ENCODE measurements around the gene CISD3.

CISD3 gene

DNA sequence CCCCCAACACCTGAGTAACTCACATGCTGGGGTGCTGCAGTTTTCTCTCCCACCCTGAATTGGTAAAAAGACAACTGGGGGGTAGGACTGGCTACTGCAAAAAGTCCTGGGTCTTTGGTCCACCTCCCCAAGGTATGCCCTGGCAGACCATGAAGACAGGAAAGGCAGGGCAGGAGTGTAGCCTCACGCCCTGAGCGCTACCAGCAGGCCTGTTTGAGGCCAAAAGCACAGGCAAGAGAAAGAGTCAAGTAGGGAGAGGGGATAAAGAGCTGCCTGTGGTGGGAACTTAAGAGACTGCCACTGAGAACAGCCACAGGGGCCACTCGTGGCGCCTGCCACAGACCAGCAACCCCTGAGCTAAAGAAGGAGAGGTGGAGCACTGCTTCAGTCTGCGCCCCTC, 36.2 kb downstream of the CISD3 start:
- no peak for DNase-seq (ENCODE audit: low read depth, low spot score)
- in situ Hi-C loops (cut with HindIII; ENCODE audit: low sequenced_read_pairs) = no loop called here
- H3K4me3 ChIP-seq (ENCODE audit: low read depth, low read length) = no peak overlapping the region
- TF ChIP-seq, protein P1, sequence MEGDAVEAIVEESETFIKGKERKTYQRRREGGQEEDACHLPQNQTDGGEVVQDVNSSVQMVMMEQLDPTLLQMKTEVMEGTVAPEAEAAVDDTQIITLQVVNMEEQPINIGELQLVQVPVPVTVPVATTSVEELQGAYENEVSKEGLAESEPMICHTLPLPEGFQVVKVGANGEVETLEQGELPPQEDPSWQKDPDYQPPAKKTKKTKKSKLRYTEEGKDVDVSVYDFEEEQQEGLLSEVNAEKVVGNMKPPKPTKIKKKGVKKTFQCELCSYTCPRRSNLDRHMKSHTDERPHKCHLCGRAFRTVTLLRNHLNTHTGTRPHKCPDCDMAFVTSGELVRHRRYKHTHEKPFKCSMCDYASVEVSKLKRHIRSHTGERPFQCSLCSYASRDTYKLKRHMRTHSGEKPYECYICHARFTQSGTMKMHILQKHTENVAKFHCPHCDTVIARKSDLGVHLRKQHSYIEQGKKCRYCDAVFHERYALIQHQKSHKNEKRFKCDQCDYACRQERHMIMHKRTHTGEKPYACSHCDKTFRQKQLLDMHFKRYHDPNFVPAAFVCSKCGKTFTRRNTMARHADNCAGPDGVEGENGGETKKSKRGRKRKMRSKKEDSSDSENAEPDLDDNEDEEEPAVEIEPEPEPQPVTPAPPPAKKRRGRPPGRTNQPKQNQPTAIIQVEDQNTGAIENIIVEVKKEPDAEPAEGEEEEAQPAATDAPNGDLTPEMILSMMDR (IDR thresholded peaks at IDR 0.05; ENCODE audit: low read depth, low read length) = no peak

DNA sequence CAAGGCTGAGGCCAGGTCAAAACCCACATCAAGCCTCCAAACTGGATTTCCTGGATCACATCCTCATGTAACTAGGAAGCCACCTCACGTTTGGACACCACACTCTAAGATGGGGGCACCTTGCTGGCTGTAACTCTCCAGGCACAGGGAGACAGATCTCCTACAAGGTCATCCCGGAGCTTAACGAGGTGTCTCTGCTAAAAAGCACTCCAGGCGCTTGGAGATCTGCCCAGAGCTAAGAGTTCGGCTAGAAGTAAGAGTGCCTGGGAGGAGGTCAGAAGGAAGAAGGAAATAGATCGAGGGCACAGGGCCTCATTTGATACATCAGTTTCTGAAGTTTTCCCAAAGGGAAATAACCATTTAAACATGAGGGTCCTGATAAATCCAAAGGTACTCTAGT, 38.3 kb downstream of the CISD3 start:
- in situ Hi-C loops (cut with HindIII; ENCODE audit: low sequenced_read_pairs) = no loop called here
- no peak for DNase-seq (ENCODE audit: low read depth, low spot score)
- H3K4me3 ChIP-seq (ENCODE audit: low read depth, low read length) = no peak overlapping the region
- TF ChIP-seq, protein P1 (IDR thresholded peaks at IDR 0.05; ENCODE audit: low read depth, low read length) = no peak

DNA sequence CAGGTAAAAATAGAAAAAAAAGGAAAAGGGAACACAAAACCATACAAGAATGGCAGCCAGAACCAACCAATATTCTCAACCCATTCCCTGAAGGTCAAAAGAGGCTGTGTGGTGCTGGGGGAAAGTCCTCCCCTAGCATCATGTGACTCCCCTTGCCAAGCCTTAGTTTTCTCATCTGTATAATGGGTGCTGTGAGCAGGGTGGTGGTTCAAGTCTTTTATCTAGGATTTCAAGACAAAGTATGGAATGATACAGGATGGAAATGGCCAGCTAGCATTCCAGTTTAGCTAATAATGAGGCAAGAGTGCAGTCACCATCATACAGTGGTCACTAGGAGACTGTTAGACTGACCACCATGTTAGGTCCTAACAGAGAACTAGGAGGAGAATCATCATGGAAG, 43.1 kb downstream of the CISD3 start:
- TF ChIP-seq, protein P1 (IDR thresholded peaks at IDR 0.05; ENCODE audit: low read depth, low read length) = no peak
- DNase-seq (ENCODE audit: low read depth, low spot score) = no peak
- in situ Hi-C loops (cut with HindIII; ENCODE audit: low sequenced_read_pairs) = no loop called here
- H3K4me3 ChIP-seq (ENCODE audit: low read depth, low read length) = no peak overlapping the region

DNA sequence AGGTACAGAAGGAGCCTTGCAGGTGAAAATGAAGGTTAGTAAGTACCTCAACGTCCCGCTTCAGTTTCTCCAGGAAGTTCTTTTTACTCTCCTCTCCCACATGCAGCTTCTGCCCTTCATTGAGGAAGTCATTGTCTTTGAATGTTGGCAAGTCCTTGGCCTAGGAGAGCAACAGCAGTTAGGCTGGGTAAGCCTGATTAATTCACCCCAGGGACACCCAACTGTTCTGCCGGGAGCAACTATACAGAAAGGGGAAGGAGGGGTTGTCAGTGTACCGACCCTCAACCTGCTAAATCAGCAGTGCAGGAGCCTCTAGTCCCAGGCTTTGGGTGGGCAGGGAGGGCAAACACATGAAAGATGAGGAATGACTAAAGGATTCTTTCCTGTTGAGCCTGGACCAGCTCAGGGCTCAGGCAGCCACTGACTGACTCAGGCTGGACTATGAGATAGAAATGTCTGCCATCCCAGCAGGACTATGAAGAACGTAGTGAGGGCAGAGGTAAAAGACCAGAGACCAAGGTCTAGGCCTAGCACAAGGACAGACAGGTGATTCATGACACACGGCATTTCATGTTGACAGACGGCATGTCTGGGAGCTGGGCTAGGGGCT, 47.6 kb downstream of the CISD3 start:
- DNase-seq (ENCODE audit: low read depth, low spot score) = no peak
- TF ChIP-seq, protein P1 (IDR thresholded peaks at IDR 0.05; ENCODE audit: low read depth, low read length) = no peak
- in situ Hi-C loops (cut with HindIII; ENCODE audit: low sequenced_read_pairs) = no loop called here
- no peak overlapping the region for H3K4me3 ChIP-seq (ENCODE audit: low read depth, low read length)

GRCh38 chr17:38779965-38780752, 50.0 kb downstream of the CISD3 start:
- DNase-seq (ENCODE audit: low read depth, low spot score) = no peak
- TF ChIP-seq, protein P1 (IDR thresholded peaks at IDR 0.05; ENCODE audit: low read depth, low read length) = no peak
- H3K4me3 ChIP-seq (ENCODE audit: low read depth, low read length) = no peak overlapping the region
- in situ Hi-C loops (cut with HindIII; ENCODE audit: low sequenced_read_pairs) = no loop called here

GRCh38 chr17:38783227-38783626, 53.1 kb downstream of the CISD3 start:
- in situ Hi-C loops (cut with HindIII; ENCODE audit: low sequenced_read_pairs) = no loop called here
- no peak for DNase-seq (ENCODE audit: low read depth, low spot score)
- TF ChIP-seq, protein P1 (IDR thresholded peaks at IDR 0.05; ENCODE audit: low read depth, low read length) = no peak

More at GRCh38 chr17:38783227-38783626, 53.1 kb downstream of the CISD3 start:
- no peak overlapping the region for H3K4me3 ChIP-seq (ENCODE audit: low read depth, low read length)

All from astrocyte of the spinal cord (primary cell).